Activated CD4-positive, alpha-beta T cell treated with anti-CD3 and anti-CD28 coated beads for 24 hours (primary cell): ENCODE results near the gene OR11H12.
"Not testable (repeated sequence)": the region's sequence is repeated elsewhere in the genome, so short reads cannot be mapped to it uniquely, and the experiment has no call there.

Experiments
- DNase-seq, 2 donors: peaks; one replicate each; pipeline ENCODE4 v3.0.0-alpha.2; 2020; ENCODE audit warnings: low read depth in 2 of 2

The OR11H12 gene

GRCh38 chr14:18600817-18601216, at the start of gene OR11H12:
TSS of gene OR11H12 (plus strand) at chr14:18601117. CDS start at chr14:18601117, 0 bp downstream.
- DNase-seq = not testable (repeated sequence)

- DNase-seq = not testable (repeated sequence)
These were observed 18.0 kb upstream of the OR11H12 start for GRCh38 chr14:18582908-18583307.

GRCh38 chr14:18626610-18627213, 25.8 kb downstream of the OR11H12 start:
- not testable (repeated sequence) for DNase-seq

GRCh38 chr14:18636066-18636465, 35.1 kb downstream of the OR11H12 start:
- not testable (repeated sequence) for DNase-seq

- not testable (repeated sequence) for DNase-seq
These were observed 37.1 kb downstream of the OR11H12 start for GRCh38 chr14:18638032-18638431.

- not testable (repeated sequence) for DNase-seq
These were observed 37.9 kb downstream of the OR11H12 start for GRCh38 chr14:18638785-18639184.

GRCh38 chr14:18646075-18646730, 45.3 kb downstream of the OR11H12 start:
- DNase-seq = not testable (repeated sequence)
